Neural progenitor cell (in vitro differentiated cells): ENCODE measurements around the gene SUGP1.

Source experiments
- EZH2 ChIP-seq: fragments of 200-600 bp; sonication (generic); IDR thresholded peaks from 2 replicates; pipeline ENCODE4 v1.6.1; 2017; ENCODE audit warnings: antibody characterized with exemption, mild to moderate bottlenecking, moderate library complexity
- TF ChIP-seq, protein P1 (sequence below): fragments of 200-600 bp; sonication (generic); IDR thresholded peaks from 2 replicates; pipeline ENCODE4 v1.5.1; 2017; ENCODE audit warnings: antibody characterized with exemption, mild to moderate bottlenecking

DNA sequence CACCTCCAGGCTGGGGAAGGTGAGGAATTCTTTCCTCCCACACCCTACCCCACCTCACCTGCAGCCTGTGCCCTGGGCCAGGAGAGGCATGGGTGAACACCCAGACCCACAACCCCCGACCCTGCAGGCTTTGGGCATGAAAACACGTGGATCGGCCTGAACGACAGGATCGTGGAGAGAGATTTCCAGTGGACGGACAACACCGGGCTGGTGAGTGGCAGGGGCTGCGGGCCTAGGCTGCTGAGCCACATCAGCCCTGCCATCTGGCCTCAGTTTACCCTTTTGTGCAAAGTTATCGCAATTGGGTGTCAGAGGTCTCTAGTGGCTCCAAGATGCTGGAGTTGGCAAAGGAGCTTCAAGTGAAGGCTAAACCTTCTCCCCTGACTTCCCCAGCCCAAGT is 79.8 kb downstream of the SUGP1 start:
- TF ChIP-seq, protein P1, sequence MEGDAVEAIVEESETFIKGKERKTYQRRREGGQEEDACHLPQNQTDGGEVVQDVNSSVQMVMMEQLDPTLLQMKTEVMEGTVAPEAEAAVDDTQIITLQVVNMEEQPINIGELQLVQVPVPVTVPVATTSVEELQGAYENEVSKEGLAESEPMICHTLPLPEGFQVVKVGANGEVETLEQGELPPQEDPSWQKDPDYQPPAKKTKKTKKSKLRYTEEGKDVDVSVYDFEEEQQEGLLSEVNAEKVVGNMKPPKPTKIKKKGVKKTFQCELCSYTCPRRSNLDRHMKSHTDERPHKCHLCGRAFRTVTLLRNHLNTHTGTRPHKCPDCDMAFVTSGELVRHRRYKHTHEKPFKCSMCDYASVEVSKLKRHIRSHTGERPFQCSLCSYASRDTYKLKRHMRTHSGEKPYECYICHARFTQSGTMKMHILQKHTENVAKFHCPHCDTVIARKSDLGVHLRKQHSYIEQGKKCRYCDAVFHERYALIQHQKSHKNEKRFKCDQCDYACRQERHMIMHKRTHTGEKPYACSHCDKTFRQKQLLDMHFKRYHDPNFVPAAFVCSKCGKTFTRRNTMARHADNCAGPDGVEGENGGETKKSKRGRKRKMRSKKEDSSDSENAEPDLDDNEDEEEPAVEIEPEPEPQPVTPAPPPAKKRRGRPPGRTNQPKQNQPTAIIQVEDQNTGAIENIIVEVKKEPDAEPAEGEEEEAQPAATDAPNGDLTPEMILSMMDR = no peak
- TF ChIP-seq EZH2 = no peak
